Effector memory CD4-positive, alpha-beta T cell (primary cell): Measurements from ENCODE around the gene TMEM163.

Source experiments
- DNase-seq, 3 donors: peaks; one replicate each; pipeline ENCODE4 v3.0.0-alpha.2; 2020
- H3K27ac ChIP-seq: 2 replicates; pipeline ENCODE4 v1.7.0; 2013; ENCODE audit warnings: mild to moderate bottlenecking, low read length, moderate library complexity; ENCODE audit not compliant: insufficient read depth, poor library complexity, severe bottlenecking
- H3K27me3 ChIP-seq: replicated peaks from 2 replicates; pipeline ENCODE4 v1.7.0; 2013; ENCODE audit warnings: mild to moderate bottlenecking, low read length; ENCODE audit not compliant: insufficient read depth, control insufficient read depth, poor library complexity, severe bottlenecking
- H3K36me3 ChIP-seq: 2 replicates; pipeline ENCODE4 v1.7.0; 2013; ENCODE audit warnings: mild to moderate bottlenecking, low read length, moderate library complexity; ENCODE audit not compliant: control insufficient read depth, insufficient read depth
- H3K4me1 ChIP-seq: 2 replicates; pipeline ENCODE4 v1.7.0; 2013; ENCODE audit warnings: low read length, mild to moderate bottlenecking; ENCODE audit not compliant: control insufficient read depth, insufficient read depth, poor library complexity, severe bottlenecking
- H3K4me3 ChIP-seq: 2 replicates; pipeline ENCODE4 v1.7.0; 2013; ENCODE audit warnings: low read length, low read depth, mild to moderate bottlenecking; ENCODE audit not compliant: insufficient read depth, poor library complexity, severe bottlenecking
- H3K9me3 ChIP-seq: 2 replicates; pipeline ENCODE4 v1.7.0; 2013; ENCODE audit warnings: mild to moderate bottlenecking, low read length, moderate library complexity; ENCODE audit not compliant: control insufficient read depth

TMEM163 gene

DNA sequence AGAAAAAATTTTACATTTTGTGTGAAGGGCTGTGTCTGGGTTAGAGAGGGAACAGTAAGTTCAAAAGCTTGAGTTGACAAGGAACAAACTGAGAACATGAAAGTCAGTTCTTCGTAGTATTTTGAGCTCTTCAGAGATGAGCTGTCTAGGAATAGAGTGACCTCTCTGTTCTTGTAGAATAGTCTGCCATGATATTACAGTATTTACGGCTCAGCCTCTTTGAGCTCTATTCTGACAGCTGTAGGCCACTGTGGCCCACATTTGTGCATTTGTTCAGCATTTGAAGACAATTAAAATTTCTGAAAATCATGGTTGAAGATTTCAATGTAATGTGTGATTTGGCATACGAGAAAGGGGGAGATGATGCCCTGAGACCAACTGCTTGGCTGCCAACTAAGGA, 292.1 kb downstream of the TMEM163 start:
- Histone ChIP-seq H3K9me3 (no peaks in the 10 kb centered on the region), H3K27ac (no peak overlapping the region), H3K36me3 (peaks cover 73% of the 10 kb centered on the region), H3K27me3 (no peaks in the 10 kb centered on the region), H3K4me1 (no peaks in the 10 kb centered on the region), H3K4me3 (no peak overlapping the region)
- no peak for DNase-seq

DNA sequence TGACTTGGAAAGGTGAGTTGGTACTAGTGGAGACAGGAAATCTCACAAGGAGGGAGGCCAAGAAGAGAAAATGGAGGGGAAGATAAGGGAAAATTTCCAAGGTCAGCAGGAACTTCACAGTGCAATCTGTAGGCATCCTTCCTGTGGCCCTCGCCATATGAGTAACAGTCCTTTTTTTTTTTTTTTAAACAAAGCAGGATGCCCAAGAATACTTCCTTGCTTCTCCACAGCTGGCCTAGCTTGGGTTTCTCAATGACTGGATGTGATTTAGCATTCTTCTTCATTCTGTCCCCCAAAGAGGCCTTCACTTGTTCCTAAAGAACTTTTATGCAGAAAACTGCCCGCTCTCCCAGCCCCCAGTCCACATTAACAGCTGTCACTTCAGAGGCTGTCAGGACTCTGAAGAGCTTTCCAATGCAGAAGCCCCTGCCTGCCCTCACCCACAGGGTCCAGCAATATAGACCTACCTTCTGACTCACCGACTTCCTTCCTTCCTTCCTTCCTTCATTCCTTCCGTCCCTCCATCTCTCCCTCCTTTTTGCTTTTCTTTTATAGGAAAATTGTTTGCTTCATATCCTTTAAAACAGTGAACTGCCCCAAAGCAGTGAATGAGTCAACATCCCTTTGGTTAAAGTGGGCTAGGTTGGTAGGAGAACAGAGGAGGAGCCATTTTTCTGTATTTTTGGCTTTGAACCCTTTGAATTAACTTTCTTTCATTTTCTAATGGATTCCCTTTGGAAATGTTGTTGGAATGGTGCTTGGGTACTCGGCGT, 292.9 kb downstream of the TMEM163 start:
- Histone ChIP-seq H3K4me3 (no peak overlapping the region), H3K36me3 (peaks cover 65% of the 10 kb centered on the region), H3K27ac (no peak overlapping the region), H3K4me1 (no peaks in the 10 kb centered on the region), H3K9me3 (no peaks in the 10 kb centered on the region), H3K27me3 (no peaks in the 10 kb centered on the region)
- no peak for DNase-seq

DNA sequence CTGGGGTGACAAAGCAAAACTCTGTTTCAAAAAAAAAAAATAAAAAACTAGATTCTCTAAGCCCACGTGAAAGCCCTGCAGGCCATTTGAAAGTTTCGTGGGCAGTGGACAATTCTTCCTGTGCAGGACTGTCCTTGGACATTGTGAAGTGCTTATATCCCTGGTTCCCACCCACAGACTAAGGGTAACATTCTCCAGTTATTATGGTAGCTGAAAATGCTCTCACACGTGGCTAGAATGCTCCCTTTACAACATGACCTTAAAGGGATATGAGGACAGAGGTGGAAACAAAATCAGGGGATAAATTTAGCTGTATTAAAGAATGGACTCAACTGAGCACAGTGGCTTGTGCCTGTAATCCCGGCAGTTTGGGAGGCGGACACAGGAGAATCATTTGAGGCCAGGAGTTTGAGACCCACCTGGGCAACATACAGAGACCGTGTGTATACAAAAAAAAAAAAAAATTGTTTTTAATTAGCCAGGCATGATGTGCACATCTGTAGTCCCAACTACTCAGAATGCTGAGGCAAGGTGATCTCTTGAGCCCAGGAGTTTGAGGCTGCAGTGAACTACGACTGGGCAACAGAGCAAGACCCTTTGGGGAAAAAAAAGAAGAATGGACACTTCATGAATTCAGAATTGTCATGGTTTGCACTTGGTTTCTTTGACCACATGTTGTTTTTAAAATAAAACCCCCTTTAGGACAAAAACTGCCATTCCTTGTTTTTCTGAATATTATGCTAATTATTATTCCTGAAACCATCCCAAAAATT, 297.1 kb downstream of the TMEM163 start:
- Histone ChIP-seq H3K27ac (no peak overlapping the region), H3K9me3 (no peaks in the 10 kb centered on the region), H3K4me3 (no peak overlapping the region), H3K27me3 (no peaks in the 10 kb centered on the region), H3K4me1 (no peaks in the 10 kb centered on the region), H3K36me3 (peaks cover 37% of the 10 kb centered on the region)
- DNase-seq, result no peak

DNA sequence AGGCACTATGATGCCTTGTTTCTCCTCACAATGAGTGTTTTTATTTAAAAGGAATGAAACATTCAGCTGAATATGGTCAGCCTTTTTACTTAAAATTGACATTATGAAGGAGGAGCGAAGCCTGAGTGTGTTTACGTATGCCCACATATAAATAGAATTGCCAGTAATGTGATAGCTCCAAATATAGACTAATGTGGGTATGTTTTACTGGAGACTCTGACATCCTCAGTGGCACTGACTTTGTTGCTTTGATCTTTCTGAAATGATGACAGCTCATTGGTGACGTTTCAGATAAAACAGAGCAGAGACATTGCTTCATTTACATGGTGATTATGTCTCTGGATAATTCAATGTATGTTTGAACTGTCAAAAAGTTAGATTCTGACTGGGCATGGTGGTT, 297.9 kb downstream of the TMEM163 start:
- H3K4me1 ChIP-seq, result no peaks in the 10 kb centered on the region
- H3K4me3 ChIP-seq, result no peak overlapping the region
- H3K27me3 ChIP-seq, result no peaks in the 10 kb centered on the region
- DNase-seq, result no peak
- no peaks in the 10 kb centered on the region for H3K9me3 ChIP-seq
- no peak overlapping the region for H3K27ac ChIP-seq
- peaks cover 36% of the 10 kb centered on the region for H3K36me3 ChIP-seq

DNA sequence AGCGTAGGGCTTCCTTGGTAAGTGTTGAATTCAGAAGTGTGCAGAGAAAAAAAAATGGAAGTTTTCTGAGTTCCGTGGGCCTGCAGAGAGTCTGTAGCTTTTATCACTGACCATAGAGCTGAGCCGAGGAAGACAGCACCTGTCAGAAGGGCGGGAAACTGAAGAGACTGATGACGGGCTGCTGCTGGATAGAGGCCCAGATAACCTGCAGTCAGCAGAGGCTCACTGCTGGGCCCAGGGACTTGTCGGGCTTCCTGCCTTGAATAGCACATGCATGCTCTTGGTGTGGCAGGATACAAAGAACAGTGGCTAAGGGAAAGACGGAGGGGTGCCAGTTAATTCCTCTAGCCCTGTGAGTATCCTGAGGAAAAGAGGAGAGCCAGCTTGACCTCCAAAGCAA, 298.5 kb downstream of the TMEM163 start:
- H3K36me3 ChIP-seq, result peaks cover 36% of the 10 kb centered on the region
- no peaks in the 10 kb centered on the region for H3K27me3 ChIP-seq
- H3K4me3 ChIP-seq, result no peak overlapping the region
- H3K9me3 ChIP-seq, result no peaks in the 10 kb centered on the region
- no peak overlapping the region for H3K27ac ChIP-seq
- no peak for DNase-seq
- H3K4me1 ChIP-seq, result no peaks in the 10 kb centered on the region

DNA sequence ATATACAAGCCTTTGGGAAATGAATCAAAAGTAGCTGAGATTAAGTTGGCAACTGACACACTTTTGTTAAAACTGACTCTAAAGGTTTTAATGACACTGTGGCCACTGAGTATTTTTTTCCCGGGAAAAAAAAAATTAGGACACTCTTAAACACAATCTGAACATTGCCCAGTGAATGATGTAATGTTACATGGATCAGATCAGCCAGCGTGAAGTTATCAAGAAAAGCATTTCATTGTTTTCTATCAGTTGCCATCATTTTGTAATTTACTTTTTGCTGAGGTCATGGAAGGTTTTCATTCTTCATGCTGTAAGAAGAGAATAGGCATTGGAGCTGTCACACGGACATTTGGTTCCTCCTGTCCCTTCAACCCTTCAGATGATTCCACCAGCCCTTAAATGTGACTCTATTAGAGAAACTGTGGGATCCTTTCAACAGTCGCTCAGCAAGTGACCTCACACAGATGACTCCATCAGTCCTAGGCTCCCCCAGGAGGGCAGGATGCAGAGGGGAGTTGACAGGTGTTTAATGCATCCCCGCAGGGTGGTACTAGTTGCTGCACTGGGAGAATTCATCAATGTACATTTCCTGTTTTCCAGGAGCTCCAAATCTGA, 300.7 kb downstream of the TMEM163 start:
- Histone ChIP-seq H3K4me3 (no peak overlapping the region), H3K27ac (no peak overlapping the region), H3K36me3 (peaks cover 28% of the 10 kb centered on the region), H3K27me3 (no peaks in the 10 kb centered on the region), H3K9me3 (no peaks in the 10 kb centered on the region), H3K4me1 (no peaks in the 10 kb centered on the region)
- no peak for DNase-seq

DNA sequence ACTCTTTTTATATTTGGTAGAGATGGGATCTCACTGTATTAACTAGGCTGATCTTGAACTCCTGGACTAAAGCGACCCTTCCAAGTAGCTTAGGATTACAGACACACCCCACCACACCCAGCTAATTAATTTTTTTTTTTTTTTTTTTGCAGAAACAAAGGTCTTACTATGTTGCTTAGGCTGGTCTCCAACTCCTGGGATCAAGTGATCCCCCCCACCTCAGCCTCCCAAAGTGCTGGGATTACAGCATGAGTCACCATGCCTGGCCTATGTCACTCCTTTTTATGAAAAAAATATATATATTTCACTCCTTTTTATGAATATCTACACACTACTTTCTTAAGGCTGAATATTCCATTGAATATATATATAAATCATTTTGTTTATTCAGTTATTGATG, 302.2 kb downstream of the TMEM163 start:
- Histone ChIP-seq H3K9me3 (no peaks in the 10 kb centered on the region), H3K36me3 (peaks cover 19% of the 10 kb centered on the region), H3K27me3 (no peaks in the 10 kb centered on the region), H3K27ac (no peak overlapping the region), H3K4me1 (no peaks in the 10 kb centered on the region), H3K4me3 (no peak overlapping the region)
- no peak for DNase-seq

DNA sequence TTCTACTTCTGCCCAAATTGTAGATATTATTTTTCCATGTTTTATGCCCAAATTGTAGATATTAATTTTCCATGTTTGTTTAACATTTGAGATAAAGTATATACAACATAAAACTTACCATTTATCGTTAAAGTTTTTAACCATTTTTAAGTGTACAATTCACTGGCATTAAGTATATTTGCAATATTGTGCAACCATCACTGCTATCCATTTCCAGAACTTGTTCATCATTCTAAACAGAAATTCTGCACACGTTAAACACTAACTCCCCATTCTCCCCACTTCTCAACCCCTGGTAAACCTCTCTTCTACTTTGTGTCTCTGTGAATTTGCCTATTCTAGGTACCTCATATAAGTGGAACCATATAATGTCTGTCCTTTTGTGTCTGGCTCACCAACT, 302.8 kb downstream of the TMEM163 start:
- Histone ChIP-seq H3K9me3 (no peaks in the 10 kb centered on the region), H3K27me3 (no peaks in the 10 kb centered on the region), H3K36me3 (peaks cover 19% of the 10 kb centered on the region), H3K27ac (no peak overlapping the region), H3K4me1 (peaks cover 6% of the 10 kb centered on the region), H3K4me3 (no peak overlapping the region)
- no peak for DNase-seq

DNA sequence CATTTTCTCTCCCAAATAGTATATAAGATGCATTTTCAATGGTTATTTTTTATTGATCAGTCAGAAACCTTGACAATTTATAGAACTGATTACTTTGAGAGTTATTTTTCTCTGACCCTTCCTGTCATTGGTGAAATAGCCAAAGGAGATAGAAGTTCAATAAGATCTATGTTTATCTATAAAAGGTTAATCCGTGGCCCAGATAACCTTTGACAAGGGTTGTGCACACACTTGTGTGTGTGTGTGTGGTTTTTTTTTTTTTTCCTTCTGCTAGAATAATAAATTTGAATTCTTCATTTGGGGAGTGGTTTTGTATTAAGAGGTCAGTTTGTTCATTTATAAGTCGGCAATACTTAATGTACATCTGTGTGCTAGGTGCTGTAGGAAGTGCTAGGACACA, 304.9 kb downstream of the TMEM163 start:
- Histone ChIP-seq H3K9me3 (no peaks in the 10 kb centered on the region), H3K4me3 (no peak overlapping the region), H3K27me3 (no peaks in the 10 kb centered on the region), H3K27ac (no peak overlapping the region), H3K4me1 (peaks cover 26% of the 10 kb centered on the region), H3K36me3 (peaks cover 19% of the 10 kb centered on the region)
- DNase-seq, result no peak

DNA sequence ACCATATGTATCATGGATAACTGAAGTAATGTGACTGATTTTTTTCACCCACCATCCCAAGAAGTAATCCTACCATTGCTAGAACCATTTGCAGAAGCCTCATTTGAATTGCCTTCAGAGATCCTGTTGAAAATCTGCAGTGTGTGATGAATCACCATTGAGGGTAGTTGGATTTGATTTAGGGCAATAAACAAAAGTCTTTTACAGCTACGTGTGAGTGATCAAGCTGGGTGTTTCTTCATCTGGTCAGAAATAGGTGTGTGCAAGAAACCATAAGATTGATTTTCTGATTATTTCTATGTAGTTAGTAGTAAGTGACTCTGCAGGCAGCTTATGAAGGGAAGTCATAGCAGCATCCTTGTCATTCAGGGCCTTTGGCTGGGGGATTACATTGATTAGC, 305.4 kb downstream of the TMEM163 start:
- Histone ChIP-seq H3K36me3 (peaks cover 15% of the 10 kb centered on the region), H3K4me1 (peaks cover 31% of the 10 kb centered on the region), H3K27me3 (no peaks in the 10 kb centered on the region), H3K9me3 (no peaks in the 10 kb centered on the region), H3K27ac (no peak overlapping the region), H3K4me3 (no peak overlapping the region)
- DNase-seq, result no peak
